Stimulated activated CD4-positive, alpha-beta T cell treated with anti-CD3 and anti-CD28 coated beads, Interleukin-4, amount 100 ng/mL, for 24 hours (primary cell): ENCODE data around the gene PPP4R3B.
"Not testable (repeated sequence)": the region's sequence is repeated elsewhere in the genome, so short reads cannot be mapped to it uniquely, and the experiment has no call there.

Source experiments
- DNase-seq: peaks from one replicate; pipeline ENCODE4 v3.0.0-alpha.2; 2020

PPP4R3B gene

DNA sequence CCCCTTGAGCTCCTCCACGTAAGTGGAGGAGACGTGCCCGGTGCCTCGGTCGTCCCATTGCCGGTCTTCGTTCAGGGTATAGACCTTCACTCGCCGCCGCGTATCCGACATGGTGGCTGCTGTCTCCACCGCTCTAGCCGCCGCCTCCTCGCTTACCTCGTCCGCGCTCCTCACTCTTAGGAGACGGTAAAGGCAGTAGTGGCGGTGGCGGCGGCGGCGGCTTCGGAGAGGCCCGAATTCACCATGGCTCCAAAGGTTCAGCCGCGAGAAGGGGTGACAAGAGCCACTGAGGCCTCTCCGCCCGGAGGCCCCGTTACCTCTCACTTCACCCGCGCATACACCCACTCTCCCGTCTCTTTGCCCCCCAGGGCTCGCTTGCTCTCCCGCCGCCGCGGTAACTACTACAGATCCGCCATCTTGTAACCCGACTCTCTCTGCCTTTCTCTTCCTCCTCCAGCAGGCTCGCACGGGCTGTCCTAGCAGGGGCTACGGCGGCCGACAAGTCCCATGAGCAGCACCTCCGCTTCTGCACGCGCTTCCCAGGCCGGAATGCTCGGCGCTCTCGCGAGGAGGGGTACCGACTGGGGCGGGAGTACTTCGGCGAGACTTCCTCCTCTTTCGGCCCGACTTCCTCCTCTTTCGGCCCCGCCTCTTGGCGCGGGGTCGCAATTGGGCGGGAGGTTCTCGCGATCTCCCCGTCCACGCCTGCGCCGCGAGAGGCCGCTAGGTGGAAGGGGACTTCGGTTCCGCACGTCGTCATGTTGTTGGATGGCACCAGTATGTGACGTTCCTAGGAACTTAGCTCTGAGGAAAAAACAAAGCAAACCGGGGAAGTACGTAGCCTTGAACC, at the start of gene PPP4R3B:
Gene PPP4R3B (minus strand): TSS at position 448 of the 850 bp plus-strand sequence. CDS start 337 bp downstream, at position 111.
- peak; percentile 98 for DNase-seq

DNA sequence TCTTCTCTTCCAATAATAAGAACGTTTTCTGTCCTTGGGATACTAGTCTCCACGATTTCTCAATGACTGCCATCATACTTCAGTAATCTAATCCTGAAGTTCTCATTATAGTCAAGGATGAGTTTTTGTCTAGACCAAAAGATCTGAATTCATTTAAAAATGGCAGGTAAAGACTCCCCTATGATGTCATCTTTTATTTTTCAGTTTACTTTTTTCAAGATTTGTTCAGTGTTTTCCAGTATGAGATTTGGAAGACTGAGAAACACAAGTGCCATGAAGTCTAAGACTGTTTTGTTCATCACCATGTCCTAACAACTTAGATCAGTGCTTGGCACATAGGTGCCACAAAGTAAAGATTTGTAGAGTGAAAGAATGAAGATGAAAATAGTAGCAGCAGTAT, 35.8 kb upstream of the PPP4R3B start:
- DNase-seq, result no peak

DNA sequence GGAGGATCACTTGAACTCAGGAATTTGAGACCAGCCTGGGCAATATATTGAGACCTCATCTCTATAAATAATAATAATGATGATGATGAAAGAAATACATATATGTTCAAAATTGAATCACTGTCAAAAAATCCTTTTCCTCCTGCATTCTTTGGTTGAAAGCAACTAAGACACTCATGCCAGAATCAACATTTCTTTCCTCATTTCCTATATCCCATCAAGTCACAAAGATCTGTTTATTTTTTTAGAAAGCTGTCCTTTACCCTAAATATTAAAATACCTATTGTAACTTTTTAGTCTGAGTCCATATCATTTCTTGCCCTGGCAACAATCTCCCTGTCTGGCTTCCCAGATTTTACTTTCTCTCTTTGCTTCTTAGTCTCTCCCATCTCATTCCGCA, 31.8 kb upstream of the PPP4R3B start:
- DNase-seq, result no peak

DNA sequence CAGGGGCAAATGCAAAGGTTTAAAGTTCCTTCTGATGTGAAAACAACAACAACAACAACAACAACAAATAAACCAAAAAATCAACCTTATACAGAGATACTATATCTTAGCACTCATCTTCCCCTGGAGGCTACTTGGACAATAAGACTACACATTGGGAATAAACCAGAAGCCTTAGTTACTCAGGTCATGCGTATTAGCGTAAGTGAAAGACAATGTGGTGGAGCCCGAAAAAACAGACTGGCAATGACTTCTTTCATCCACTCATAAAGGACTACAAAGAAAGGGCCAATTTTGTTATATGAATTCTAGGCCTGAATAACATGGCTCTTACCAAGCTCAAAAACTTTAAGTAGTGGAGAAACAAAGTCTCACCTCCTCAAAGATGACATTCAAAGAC, 19.4 kb upstream of the PPP4R3B start:
- DNase-seq, result no peak

DNA sequence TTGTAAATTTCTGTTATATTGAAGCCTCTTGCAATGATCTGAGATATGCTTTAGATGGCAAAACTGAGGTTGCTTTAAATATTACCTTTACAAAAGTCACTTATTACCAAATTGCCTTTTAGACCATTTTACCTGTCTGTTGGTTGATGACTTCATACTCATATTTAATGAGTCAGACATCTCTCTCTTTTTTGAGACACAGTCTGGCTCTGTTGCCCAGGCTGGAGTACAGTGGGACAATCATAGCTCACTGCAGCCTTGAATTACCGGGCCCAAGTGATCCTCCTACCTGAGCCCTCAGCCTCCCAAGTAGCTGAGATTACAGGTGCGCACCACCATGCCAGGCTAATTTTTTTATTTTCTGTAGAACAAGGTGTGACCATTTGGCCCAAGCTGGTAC, 11.5 kb upstream of the PPP4R3B start:
- no peak for DNase-seq

DNA sequence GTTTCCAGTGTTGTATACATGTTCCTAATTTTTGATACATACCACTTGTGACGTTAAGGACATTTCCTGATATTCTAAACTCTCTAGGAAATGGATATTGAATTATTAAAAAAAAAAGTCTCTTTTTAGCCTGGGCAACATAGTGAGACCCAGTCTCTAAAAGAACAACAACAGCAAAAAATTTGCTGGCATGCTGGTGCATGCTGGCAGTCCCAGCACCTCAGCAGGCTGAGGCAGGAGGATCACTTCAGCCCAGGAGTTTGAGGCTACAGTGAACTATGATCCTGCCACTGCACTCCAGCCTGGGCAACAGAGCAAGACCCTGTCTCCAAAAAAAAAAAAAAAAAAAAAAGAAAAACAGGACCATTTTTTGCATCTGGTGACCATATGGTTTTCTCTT, 10.5 kb upstream of the PPP4R3B start:
- DNase-seq, result no peak

DNA sequence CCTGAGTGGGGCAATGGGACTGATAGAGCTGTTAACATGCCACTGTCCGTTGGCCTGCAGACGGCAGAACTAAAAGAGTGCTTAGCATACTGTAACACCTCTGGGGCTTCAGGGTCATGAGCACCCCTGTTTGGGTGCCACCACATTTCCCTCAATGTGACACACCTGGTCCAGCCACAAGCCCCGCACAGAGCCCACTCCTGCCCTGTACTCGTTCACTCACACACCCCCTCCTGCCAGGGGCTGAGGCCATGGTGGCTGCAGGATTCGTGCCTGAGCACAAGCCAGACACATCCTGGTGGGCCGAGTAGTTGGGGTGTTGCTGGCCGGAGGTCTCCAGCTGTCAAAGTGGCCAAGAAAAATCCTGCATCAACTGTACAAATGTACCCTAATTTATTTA, 4.4 kb upstream of the PPP4R3B start:
- no peak for DNase-seq

DNA sequence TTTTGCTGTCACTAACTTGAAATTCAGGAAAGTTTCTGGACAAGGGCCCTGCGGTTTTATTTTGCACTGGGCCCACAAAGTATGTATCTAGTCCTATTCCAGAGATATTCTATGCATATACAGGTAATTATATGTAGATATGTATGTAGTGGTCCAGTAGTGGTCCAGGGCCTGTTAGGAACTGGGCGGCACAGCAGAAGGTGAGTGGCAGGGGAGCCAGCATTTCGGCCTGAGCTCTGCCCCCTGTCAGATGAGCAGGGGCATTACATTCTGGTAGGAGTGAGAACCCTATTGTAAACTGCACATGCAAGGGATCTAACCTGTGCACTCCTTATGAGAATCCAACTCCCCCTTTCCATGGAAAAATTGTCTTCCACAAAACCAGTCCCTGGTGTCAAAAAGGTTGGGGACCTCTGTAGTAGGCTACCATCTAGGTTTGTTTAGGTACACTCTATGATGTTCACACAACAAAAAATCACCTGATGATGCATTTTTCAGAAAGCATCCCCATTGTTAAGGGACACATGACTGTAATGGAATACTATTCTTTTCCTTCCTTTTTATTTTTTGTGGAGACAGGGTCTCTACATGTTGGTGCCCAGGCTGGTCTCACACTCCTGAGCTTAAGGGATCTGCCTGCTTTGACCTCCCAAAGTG, 2.8 kb upstream of the PPP4R3B start:
- peak; percentile 16 for DNase-seq

DNA sequence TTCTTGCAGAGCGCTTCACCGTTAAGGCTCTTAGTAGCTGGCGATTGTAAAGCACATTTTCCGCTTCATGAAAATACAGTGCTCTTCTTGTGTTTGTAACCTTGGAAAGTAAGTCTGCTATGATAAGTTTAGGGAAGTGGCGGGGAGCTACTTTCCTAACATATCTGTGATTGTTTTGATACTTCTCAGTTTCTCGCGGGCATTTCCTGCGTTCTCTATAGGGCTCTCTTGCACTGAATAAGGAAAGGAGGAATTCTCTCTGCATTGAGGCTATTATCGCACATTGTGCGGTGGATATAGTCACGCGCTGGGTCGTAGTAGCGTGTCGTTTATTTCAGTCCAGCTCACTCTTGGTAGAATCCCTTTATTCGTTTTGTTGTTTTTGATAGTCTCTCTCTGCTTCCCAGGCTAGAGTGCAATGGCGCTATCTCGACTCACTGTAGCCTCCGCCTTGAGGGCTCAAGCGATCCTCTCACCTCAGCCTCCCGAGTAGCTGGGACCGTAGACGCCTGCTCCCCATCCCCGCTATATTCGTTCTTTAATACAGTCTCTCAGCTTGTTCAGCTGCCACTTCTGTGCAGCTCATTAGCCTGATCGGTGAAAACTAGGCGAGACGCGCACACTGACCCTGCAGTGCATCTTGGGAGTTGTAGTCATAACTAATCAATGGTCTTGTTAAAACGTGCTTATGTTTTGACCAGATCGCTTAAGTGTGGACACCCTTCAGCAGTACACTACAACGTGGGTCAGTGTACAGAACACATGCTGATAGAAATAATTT, 1.0 kb upstream of the PPP4R3B start:
- DNase-seq, result peak; percentile 59

DNA sequence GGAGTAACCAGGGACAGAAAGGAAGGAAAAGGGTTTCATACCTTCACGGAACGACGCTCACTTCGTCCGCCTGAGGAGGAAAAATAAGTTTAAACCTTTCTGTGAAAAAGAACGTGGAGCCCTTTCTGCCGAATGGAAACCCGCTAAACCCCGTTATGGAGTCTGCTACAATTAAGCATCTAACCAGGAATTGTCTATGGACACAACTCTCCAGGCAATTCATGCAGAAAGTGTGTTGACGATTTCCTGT, 528 bp upstream of the PPP4R3B start:
- no peak for DNase-seq

DNA sequence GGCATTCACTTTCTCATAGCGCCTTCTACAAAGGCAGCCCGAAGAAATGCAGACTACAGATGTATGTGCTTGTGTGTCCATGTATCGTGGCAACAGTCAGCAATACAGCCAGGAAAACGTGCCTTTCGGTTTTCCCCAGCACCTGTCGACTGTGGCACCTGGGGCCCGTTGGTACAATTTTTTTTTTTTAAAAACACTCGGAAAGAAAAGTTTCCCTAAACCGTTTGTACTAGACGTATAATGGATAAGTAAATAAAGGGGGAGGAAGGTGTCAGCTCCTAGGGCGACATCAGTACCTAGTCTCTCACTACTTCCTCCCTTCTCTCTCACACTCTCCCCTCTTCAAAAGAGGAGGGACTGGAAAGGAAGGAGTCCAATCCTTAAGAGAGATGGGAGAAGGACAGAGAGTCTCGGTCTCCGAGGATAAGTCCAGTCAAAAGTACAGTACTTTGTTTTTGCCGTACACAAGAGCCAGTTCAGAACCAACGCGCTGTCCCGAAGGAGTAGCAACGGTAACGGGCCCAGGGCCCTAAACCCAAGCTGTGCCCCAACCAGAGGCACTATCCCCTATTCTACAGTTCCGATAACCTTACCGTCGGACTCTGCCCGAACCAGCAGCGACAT, 759 bp downstream of the PPP4R3B start:
- DNase-seq, result peak; percentile 33

DNA sequence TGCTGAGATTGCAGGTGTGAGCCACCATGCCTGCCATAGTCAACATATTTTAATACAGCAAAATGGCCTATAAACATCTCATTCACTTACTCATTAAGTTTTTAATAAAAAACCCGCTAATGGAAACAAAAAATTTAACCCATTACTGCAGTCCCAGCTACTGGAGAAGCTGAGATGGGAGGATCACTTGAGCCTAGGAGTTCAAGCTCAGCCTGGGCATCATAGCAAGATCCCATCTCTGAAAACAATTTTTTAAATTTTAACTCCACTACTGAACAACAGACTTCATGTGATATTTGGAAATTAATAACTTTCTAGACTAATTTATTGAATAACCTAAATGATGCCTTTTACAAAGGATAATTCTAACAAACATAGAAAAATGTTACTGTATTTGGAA, 5.4 kb downstream of the PPP4R3B start:
- no peak for DNase-seq

DNA sequence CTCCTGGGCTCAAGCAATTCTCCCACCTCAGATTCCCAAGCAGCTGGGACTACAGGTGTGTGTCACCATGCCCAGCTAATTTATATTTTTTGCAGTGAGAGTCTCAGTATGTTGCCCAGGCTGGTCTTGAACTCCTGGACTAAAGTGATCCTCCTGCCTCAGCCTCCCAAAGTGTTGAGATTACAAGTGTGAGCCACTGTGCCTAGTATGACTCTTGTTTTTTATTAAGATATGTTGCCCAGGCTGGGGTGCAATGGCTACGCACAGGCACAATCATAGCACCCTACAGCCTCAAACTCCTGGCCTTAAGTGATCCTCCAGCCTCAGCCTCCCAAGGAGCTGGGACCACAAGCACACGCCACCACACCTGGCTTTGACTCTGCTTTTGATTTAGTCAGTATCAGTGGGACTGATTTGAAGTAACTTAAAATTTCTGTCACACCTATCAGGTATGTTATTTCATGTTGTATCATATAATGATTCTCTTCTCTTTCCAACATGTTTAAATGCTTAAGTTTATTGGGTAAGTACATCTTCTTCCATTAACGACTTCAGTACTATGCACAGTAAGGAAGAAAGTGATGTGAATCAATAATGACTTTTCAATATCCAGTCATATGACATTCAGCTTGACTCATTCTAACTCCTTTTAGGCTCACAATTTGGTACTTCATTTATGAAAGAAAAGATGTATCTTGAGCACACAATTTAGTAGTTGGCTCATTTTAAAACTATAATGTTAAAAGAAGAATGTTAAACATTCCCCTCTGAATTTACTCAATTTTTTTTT, 6.3 kb downstream of the PPP4R3B start:
- DNase-seq, result no peak

DNA sequence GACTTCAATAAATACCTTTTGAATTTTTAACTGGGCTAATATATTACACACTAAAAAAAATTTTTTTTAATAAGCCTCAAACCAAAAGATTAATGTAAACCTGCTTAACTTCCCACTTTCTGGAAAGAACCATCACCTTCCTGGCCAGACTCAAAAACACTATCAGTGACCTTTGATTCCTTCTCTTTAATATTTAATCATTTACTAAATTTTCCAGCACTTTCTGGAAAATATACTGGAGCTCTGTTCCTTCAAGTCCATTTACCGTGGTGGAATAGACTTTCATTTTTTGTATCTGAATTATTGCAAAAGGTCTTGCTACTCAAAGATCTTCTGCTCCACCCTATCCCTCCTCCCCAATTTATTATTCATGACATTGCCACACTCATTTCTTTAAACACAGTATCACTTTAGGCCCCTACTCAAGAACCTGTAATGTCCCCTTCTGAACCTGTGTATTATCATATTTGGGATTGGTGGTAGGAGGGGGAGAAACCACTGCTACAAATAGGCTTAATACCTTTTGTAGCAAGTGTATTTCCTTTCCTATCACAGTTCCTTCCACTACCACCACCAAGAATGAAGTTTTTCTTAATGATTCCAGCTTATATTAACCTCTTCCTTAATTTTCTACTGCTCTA, 7.4 kb downstream of the PPP4R3B start:
- DNase-seq, result no peak

DNA sequence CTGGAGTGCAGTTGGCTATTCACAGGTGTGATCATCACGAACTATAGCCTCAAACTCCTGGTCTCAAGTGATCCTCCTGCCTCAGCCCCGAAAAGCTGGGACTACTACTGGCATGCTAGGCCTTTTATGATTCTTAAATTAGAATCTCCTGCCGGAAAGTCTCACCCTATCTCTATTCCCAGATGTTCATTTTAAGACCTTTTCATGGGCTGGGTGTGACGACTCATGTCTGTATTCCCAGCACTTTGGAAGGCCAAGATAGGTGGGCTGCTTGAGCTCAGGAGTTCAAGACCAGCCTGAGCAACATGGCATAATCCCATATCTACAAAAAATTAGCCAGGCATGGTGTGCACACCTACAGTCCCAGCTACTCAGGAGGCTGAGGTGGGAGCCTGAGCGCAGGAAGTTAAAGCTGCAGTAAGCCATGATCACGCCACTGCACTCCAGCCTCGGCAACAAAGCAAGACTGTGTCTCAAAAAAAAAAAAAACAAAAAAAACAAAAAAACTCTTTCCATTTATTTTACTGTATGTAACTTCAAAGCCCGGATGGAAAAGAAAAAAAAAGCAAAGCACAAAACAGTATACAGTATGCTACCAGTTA, 8.1 kb downstream of the PPP4R3B start:
- no peak for DNase-seq

DNA sequence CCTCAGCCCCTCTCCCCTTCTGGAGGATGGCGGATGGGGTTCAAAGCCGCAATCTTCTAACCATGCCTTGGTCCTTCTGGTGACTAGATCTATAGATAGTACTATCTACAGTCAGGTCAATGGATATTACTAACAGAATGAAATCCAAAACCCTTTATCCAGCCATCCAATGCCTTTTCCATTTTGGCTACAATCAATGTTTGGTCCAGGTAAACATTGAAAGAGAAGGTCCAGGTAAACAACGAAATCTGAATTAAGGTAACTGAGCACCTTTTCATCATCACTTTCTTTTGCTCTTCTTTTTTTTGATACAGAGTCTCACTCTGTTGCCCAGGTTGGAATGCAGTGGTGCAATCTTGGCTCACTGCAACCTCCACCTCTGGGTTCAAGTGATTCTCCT, 9.7 kb downstream of the PPP4R3B start:
- no peak for DNase-seq

DNA sequence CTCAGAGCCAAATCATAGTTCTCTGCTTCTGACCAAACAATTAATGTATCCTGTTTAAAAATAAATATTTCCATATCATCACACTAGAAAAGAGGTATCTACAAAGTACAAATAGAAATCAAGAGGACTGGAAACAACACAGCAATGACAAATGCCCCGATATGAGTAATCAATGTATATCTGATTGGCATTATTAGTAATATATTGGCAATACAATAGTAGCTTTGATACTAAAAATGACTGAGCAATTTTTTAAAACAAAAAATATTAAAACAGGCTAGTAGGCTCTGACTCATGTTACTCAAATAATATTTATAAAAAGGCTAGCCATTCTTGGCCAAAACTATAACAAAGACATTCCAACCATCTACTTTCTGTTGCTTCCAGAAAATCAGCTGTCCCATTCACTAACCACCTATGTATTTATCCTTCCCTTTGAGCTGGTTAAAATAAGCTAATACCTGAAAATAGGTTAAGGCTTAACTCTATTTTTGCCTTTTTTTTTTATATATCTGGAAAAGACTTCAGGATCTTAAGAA, 13.3 kb downstream of the PPP4R3B start:
- no peak for DNase-seq

DNA sequence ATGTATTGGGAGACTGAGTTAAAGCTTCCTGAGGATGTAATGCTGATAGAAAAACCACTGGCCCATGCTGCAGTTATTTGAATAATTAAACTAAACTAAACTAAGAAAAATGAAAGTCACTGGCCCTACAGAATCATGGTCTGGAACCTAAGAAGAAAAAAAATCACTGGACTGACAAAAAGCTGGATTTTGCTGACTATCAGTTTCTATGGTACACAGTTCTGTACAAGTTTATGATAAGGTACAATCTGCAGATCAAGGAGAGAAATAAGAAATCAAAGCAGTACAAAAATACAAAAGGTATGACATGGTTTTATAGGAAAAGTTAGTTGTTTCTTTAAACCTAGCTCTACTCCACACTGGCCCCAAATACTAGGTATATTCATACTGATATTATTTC, 15.6 kb downstream of the PPP4R3B start:
- DNase-seq, result no peak

DNA sequence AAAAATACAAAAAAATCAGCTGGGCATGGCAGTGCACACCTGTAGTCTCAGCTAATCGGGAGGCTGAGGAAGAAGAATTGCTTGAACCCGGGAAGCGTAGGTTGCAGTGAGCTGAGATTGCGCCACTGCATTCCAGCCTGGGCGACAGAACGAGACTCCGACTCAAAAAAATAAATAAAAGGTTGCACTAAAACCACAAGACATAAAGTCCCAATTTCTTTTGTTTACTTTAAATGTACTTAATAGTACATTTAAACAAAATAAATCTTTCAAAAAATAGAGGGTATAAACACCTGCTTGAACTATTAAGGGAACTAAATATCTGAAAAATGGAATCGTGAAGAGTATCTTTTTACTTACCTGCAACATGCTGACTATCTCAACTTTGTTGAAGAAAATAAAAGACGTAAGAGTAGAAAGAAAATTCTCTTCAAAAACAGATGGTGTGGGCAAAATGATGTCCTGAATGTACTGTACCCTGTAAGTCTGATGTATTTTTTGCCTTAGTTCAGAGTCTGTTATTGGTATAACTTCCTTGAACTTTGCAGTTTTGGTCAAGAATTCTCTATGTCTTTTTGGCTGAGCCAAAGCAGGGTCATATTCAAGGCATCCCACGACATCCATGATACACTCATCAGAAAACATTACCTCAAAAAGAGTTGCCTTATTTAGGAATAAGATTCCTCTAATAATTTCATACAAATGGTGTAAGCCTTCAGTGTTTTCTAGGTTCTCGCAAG, 19.2 kb downstream of the PPP4R3B start:
- no peak for DNase-seq

DNA sequence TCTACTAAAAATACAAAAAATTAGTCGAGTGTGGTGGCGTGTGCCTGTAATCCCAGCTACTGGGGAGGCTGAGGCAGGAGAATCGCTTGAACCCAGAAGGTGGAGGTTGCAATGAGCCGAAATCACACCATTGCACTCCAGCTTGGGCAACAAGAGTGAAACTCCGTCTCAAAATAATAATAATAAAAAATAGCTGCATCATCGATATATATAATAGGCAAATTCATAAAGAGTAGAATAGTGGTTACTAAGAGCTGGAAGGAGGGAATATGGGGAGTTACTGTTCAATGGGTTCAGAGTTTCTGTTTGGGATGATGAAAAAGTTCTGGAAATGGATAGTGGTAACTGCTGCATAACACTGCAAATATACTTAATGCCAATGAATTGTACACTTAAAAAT, 20.6 kb downstream of the PPP4R3B start:
- not testable (repeated sequence) for DNase-seq

DNA sequence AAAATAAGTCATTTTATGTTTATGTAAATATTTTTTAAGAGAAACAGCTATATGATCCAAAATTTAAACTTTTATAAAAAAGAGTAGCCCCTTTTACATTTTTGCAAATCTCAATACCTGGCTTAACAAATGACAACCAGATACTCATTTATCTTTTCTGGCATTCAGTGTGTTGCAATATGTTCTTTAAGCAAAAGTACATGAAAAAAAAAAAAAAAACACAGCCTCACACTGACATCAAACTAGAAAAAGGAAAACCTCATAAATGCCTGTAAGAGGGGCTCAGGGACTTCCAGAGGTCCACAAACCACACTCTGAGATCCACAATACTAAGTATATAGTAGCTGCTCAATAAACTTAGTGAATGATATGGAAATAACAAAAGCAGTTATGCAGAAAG, 21.9 kb downstream of the PPP4R3B start:
- DNase-seq, result no peak
